IMR-90 (cell line): ENCODE results near the gene CHRNG. TPM values are rescaled to one million over a fixed set of nuclear protein-coding genes. Genes with fewer than 3 reads are reported as not detected.

Experiments used
- ATAC-seq: fragments of 200-7000 bp; cut with Tn5 transposase; 2 replicates; pipeline ENCODE4 v1.9.1; 2020; ENCODE audit warnings: low read depth, mild to moderate bottlenecking, moderate library complexity
- BruUV-seq: library from RNA; stranded (reverse); fragments of 400-500 nt; replicated peaks from 2 replicates; lab custom pipeline; 2021; lab: Mats Ljungman, UMichigan
- CTCF ChIA-PET: fragments of 300-600 bp; formaldehyde crosslinking; extraction: SDS; loops from one replicate; lab custom pipeline; 2021; ENCODE audit warnings: antibody characterized with exemption; lab: Yijun Ruan, JAX
- POLR2A ChIA-PET: fragments of 300-600 bp; sonication (Branson Sonifier 250); formaldehyde crosslinking; loops from one replicate; lab custom pipeline; 2022; ENCODE audit warnings: antibody characterized with exemption; ENCODE audit not compliant: unreplicated experiment; lab: Charles Lee
- DNase-seq: peaks from one replicate; pipeline ENCODE4 v3.0.0; 2013
- H2AFZ ChIP-seq: replicated peaks from 2 replicates; pipeline ENCODE3; 2013; ENCODE audit warnings: low read length, mild to moderate bottlenecking; ENCODE audit not compliant: poor library complexity
- H2AK5ac ChIP-seq: 2 replicates; pipeline ENCODE4 v1.6.1; 2013; ENCODE audit warnings: low read depth, low read length, inconsistent platforms
- H2AK9ac ChIP-seq: replicated peaks from 2 replicates; pipeline ENCODE3; 2013; ENCODE audit warnings: mild to moderate bottlenecking, low read depth, low read length, moderate library complexity; ENCODE audit not compliant: poor library complexity
- H2BK120ac ChIP-seq: 2 replicates; pipeline ENCODE4 v1.6.1; 2013; ENCODE audit warnings: low read depth, low read length, inconsistent platforms
- H2BK15ac ChIP-seq: 3 replicates; pipeline ENCODE4 v1.6.1; 2013; ENCODE audit warnings: low read depth, low read length, inconsistent platforms
- H2BK20ac ChIP-seq: 2 replicates; pipeline ENCODE4 v1.6.1; 2013; ENCODE audit warnings: low read depth, mild to moderate bottlenecking, inconsistent platforms, low read length, moderate library complexity
- H2BK5ac ChIP-seq: 2 replicates; pipeline ENCODE4 v1.6.1; 2013; ENCODE audit warnings: mild to moderate bottlenecking, low read depth, low read length, inconsistent platforms; ENCODE audit not compliant: poor library complexity, severe bottlenecking
- H3K14ac ChIP-seq: replicated peaks from 2 replicates; pipeline ENCODE4 v1.6.1; 2013; ENCODE audit warnings: low read depth, low read length, inconsistent platforms
- H3K18ac ChIP-seq: 2 replicates; pipeline ENCODE4 v1.6.1; 2013; ENCODE audit warnings: low read depth, low read length, control low read depth
- H3K23ac ChIP-seq: 2 replicates; pipeline ENCODE4 v1.6.1; 2013; ENCODE audit warnings: low read depth, low read length, inconsistent platforms
- H3K27ac ChIP-seq: 2 replicates; pipeline ENCODE4 v1.5.1; 2013; ENCODE audit warnings: mild to moderate bottlenecking, control low read depth, low read length; ENCODE audit not compliant: insufficient read depth
- H3K27me3 ChIP-seq: 2 replicates; pipeline ENCODE4 v1.6.1; 2013; ENCODE audit warnings: low read length; ENCODE audit not compliant: control insufficient read depth, insufficient read depth
- H3K36me3 ChIP-seq: 2 replicates; pipeline ENCODE4 v1.6.1; 2013; ENCODE audit warnings: low read length, mixed read lengths; ENCODE audit not compliant: control insufficient read depth, insufficient read depth
- H3K4ac ChIP-seq: 2 replicates; pipeline ENCODE4 v1.6.1; 2013; ENCODE audit warnings: low read depth, low read length, inconsistent platforms
- H3K4me1 ChIP-seq: 2 replicates; pipeline ENCODE4 v1.6.1; 2013; ENCODE audit warnings: low read length, mixed read lengths; ENCODE audit not compliant: control insufficient read depth, insufficient read depth
- H3K4me2 ChIP-seq: 2 replicates; pipeline ENCODE4 v1.6.1; 2013; ENCODE audit warnings: low read depth, mild to moderate bottlenecking, control low read depth, low read length, moderate library complexity
- H3K4me3 ChIP-seq: 2 replicates; pipeline ENCODE4 v1.5.1; 2013; ENCODE audit warnings: low read depth, mild to moderate bottlenecking, control low read depth, low read length, moderate library complexity; ENCODE audit not compliant: insufficient read depth
- H3K56ac ChIP-seq: 2 replicates; pipeline ENCODE4 v1.6.1; 2013; ENCODE audit warnings: low read length, inconsistent platforms; ENCODE audit not compliant: insufficient read depth; ENCODE audit errors: extremely low read depth
- H3K79me1 ChIP-seq, 2 experiments: 2 replicates each; pipeline ENCODE4 v1.6.1; 2013; ENCODE audit warnings: low read length in 2 of 2, inconsistent platforms in 1 of 2, low read depth in 1 of 2
- H3K9ac ChIP-seq: 2 replicates; pipeline ENCODE4 v1.6.1; 2013; ENCODE audit warnings: low read depth, low read length, control low read depth
- H3K9me1 ChIP-seq: 2 replicates; pipeline ENCODE4 v1.6.1; 2013; ENCODE audit warnings: low read length, inconsistent platforms; ENCODE audit not compliant: insufficient read depth
- H3K9me3 ChIP-seq: 2 replicates; pipeline ENCODE4 v1.6.1; 2013; ENCODE audit warnings: low read length; ENCODE audit not compliant: control insufficient read depth, insufficient read depth
- H4K20me1 ChIP-seq: 2 replicates; pipeline ENCODE4 v1.6.1; 2013; ENCODE audit warnings: low read length, inconsistent platforms; ENCODE audit not compliant: insufficient read depth
- H4K5ac ChIP-seq: 2 replicates; pipeline ENCODE4 v1.6.1; 2013; ENCODE audit warnings: mild to moderate bottlenecking, low read depth, low read length, control low read depth
- H4K8ac ChIP-seq, 2 experiments: 2 replicates each; pipeline ENCODE4 v1.6.1; 2013; ENCODE audit warnings: low read depth in 2 of 2, low read length in 2 of 2, control low read depth in 1 of 2, inconsistent platforms in 1 of 2
- H4K91ac ChIP-seq: 2 replicates; pipeline ENCODE4 v1.6.1; 2013; ENCODE audit warnings: low read depth, low read length, inconsistent platforms; ENCODE audit not compliant: insufficient read depth
- BHLHE40 ChIP-seq: fragments of 150-350 bp; IDR thresholded peaks from 2 replicates; pipeline ENCODE4 v1.6.1; 2016; ENCODE audit warnings: mild to moderate bottlenecking, low read depth, low read length
- CEBPB ChIP-seq: IDR thresholded peaks from 2 replicates; pipeline ENCODE4 v1.6.1; 2012; ENCODE audit warnings: low read depth, low read length, improper control_type of control experiment
- FOS ChIP-seq: fragments of 150-350 bp; IDR thresholded peaks from 2 replicates; pipeline ENCODE4 v1.6.1; 2016; ENCODE audit warnings: low read depth, low read length
- MAZ ChIP-seq: IDR thresholded peaks from 2 replicates; pipeline ENCODE4 v1.6.1; 2012; ENCODE audit warnings: low read depth, mild to moderate bottlenecking, low read length, improper control_type of control experiment, moderate library complexity, borderline replicate concordance
- MXI1 ChIP-seq: IDR thresholded peaks from 2 replicates; pipeline ENCODE4 v1.6.1; 2012; ENCODE audit warnings: low read depth, mild to moderate bottlenecking, low read length, moderate library complexity, borderline replicate concordance
- POLR2A ChIP-seq: IDR thresholded peaks from 2 replicates; pipeline ENCODE4 v1.6.1; 2012; ENCODE audit warnings: mild to moderate bottlenecking, low read depth, low read length
- RCOR1 ChIP-seq: IDR thresholded peaks from 2 replicates; pipeline ENCODE4 v1.6.1; 2012; ENCODE audit warnings: mild to moderate bottlenecking, low read length, improper control_type of control experiment; ENCODE audit not compliant: insufficient replicate concordance
- SMC3 ChIP-seq: fragments of 150-350 bp; IDR thresholded peaks from 2 replicates; pipeline ENCODE4 v1.6.1; 2016; ENCODE audit warnings: low read depth, mild to moderate bottlenecking, antibody characterized with exemption, low read length, moderate library complexity
- WGBS, 2 experiments: methylation state at CpG; one replicate each; pipeline versions ENCODE4 v1.1.5 to v1.1.7; 2013; ENCODE audit warnings: missing lambda C conversion rate in 2 of 2; ENCODE audit not compliant: insufficient read length in 1 of 2; ENCODE audit errors: extremely low coverage in 2 of 2; 5-methylcytosine and 5-hydroxymethylcytosine counted together
- dilution Hi-C: fragments of 300-500 bp; cut with HindIII; formaldehyde crosslinking; loops from one replicate; pipeline ENCODE4 v1.14.3; 2018; ENCODE audit warnings: low sequenced_read_pairs; ENCODE audit not compliant: unreplicated experiment
- in situ Hi-C: fragments of 300-500 bp; cut with MboI; formaldehyde crosslinking; loops from 3 replicates; pipeline ENCODE4 v1.14.3; 2019; ENCODE audit warnings: low sequenced_read_pairs, inconsistent platforms, mixed read lengths
- intact Hi-C: fragments of 100-400 bp; cut with micrococcal nuclease; formaldehyde crosslinking; loops from 2 replicates; pipeline ENCODE4 v1.10.0; 2022
- polyA plus RNA-seq, 3 experiments: library from polyadenylated mRNA; depleted of rRNA; stranded (reverse); fragments of >200 nt; gene quantifications; 2 replicates each; pipeline ENCODE4 v1.2.3, GENCODE V29; 2012; ENCODE audit warnings: low replicate concordance in 1 of 3
- total RNA-seq: library from RNA; depleted of rRNA; stranded (reverse); fragments of >200 nt; gene quantifications from 2 replicates; pipeline ENCODE4 v1.2.3, GENCODE V29; 2012
- TF ChIP-seq, protein P1 (sequence below): conservative IDR thresholded peaks from 2 replicates; pipeline ENCODE4 v1.5.1; 2012; ENCODE audit warnings: mild to moderate bottlenecking, low read depth, low read length, improper control_type of control experiment

Gene CHRNG
- total and polyA plus RNA-seq, 2 of the 4 experiments (the other 2 are of a cell fraction) = not detected

DNA sequence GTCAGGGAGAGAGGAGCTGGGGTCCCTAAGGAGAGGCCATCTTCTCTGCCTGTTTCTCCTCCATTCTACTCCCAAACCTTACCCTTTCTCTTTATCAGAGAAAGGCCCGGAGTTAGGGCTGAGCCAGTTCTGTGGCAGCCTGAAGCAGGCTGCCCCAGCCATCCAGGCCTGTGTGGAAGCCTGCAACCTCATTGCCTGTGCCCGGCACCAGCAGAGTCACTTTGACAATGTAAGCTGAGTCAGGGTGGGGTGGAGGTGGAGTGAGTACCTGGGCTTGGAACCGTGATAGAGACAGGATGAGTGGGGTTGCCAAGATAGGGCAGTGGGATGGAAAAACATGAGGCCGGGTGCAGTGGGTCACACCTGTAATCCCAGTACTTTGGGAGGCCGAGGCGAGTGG, 5.2 kb downstream of the CHRNG start:
- 100% methylated on average over 1 of the region's 6 CpGs; no CpG with 5 or more reads in 1 of the 2 experiments for WGBS, 2 experiments

More for the DNA sequence above, 5.2 kb downstream of the CHRNG start:
- no peak for DNase-seq
- no peak overlapping the region for H2AK9ac ChIP-seq
- H3K9me3 ChIP-seq = no peaks in the 10 kb centered on the region
- ChIA-PET CTCF (no interaction called here), POLR2A (interaction anchor here (0.6 kb wide), 1 partner anchor 11 kb away, joined by 4 read pairs; no protein-coding TSS in a partner anchor)
- in situ Hi-C loops = no loop called here
- peaks cover 2% of the 10 kb centered on the region; the same call in 1 of the 2 replicates for H3K27me3 ChIP-seq
- peaks cover 4% of the 10 kb centered on the region; the same call in 1 of the 2 replicates for H3K36me3 ChIP-seq
- no peak overlapping the region for H2AFZ ChIP-seq
- ATAC-seq = no peak
- H3K56ac ChIP-seq = no peak overlapping the region
- no peak overlapping the region for H3K14ac ChIP-seq
- no peaks in the 10 kb centered on the region; the same call in 1 of the 2 replicates for H4K20me1 ChIP-seq
- H4K91ac ChIP-seq = no peak overlapping the region
- TF ChIP-seq POLR2A (no peak), BHLHE40 (no peak), MXI1 (no peak), RCOR1 (no peak), MAZ (no peak), SMC3 (no peak), CEBPB (no peak), FOS (no peak)
- TF ChIP-seq, protein P1, sequence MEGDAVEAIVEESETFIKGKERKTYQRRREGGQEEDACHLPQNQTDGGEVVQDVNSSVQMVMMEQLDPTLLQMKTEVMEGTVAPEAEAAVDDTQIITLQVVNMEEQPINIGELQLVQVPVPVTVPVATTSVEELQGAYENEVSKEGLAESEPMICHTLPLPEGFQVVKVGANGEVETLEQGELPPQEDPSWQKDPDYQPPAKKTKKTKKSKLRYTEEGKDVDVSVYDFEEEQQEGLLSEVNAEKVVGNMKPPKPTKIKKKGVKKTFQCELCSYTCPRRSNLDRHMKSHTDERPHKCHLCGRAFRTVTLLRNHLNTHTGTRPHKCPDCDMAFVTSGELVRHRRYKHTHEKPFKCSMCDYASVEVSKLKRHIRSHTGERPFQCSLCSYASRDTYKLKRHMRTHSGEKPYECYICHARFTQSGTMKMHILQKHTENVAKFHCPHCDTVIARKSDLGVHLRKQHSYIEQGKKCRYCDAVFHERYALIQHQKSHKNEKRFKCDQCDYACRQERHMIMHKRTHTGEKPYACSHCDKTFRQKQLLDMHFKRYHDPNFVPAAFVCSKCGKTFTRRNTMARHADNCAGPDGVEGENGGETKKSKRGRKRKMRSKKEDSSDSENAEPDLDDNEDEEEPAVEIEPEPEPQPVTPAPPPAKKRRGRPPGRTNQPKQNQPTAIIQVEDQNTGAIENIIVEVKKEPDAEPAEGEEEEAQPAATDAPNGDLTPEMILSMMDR = no peak
- H3K4ac ChIP-seq = no peak overlapping the region
- no peak overlapping the region for H3K27ac ChIP-seq
- dilution Hi-C loops = no loop called here
- no peak overlapping the region for H4K8ac ChIP-seq
- H3K4me3 ChIP-seq = no peak overlapping the region
- H3K79me1 ChIP-seq = peaks cover 4 to 18% of the 10 kb centered on the region in 2 experiments
- H2BK15ac ChIP-seq = no peak overlapping the region
- no peak overlapping the region for H4K5ac ChIP-seq
- no peak overlapping the region for H2BK5ac ChIP-seq
- no peak overlapping the region for H3K23ac ChIP-seq
- intact Hi-C loops = no loop called here
- H2BK120ac ChIP-seq = no peak overlapping the region
- H2AK5ac ChIP-seq = no peak overlapping the region
- H3K4me1 ChIP-seq = no peaks in the 10 kb centered on the region
- H3K9me1 ChIP-seq = peaks cover 7% of the 10 kb centered on the region; the same call in 1 of the 2 replicates
- H3K18ac ChIP-seq = no peak overlapping the region
- H2BK20ac ChIP-seq = no peak overlapping the region
- no peak overlapping the region for H3K4me2 ChIP-seq
- BruUV-seq = no TSS peak
- no peak overlapping the region for H3K9ac ChIP-seq
